Measurements from ENCODE around the gene SEPTIN8. TPM values are rescaled to one million over a fixed set of nuclear protein-coding genes. Genes with fewer than 3 reads are reported as not detected.

The SEPTIN8 gene
- total RNA-seq, 1 donor from 2014 or later = 38.1 TPM

GRCh38 chr5:132753135-132753987 lies 23.7 kb downstream of the SEPTIN8 start:
- peak; percentile 51 for TF ChIP-seq CTCF (conservative IDR thresholded peaks at IDR 0.05; ENCODE audit: low read depth, low read length)
- no peak for DNase-seq (ENCODE audit: low read depth)
- no peak overlapping the region for H3K4me3 ChIP-seq (ENCODE audit: low read depth, low read length)

GRCh38 chr5:132752581-132753125 lies 24.4 kb downstream of the SEPTIN8 start:
- no peak for DNase-seq (ENCODE audit: low read depth)
- no peak for TF ChIP-seq CTCF (conservative IDR thresholded peaks at IDR 0.05; ENCODE audit: low read depth, low read length)
- H3K4me3 ChIP-seq (ENCODE audit: low read depth, low read length) = no peak overlapping the region

- no peak for TF ChIP-seq CTCF (conservative IDR thresholded peaks at IDR 0.05; ENCODE audit: low read depth, low read length)
- H3K4me3 ChIP-seq (ENCODE audit: low read depth, low read length) = no peak overlapping the region
- no peak for DNase-seq (ENCODE audit: low read depth)
Measured at GRCh38 chr5:132751971-132752580, 25.0 kb downstream of the SEPTIN8 start.

GRCh38 chr5:132751444-132751843 lies 25.6 kb downstream of the SEPTIN8 start:
- no peak for TF ChIP-seq CTCF (conservative IDR thresholded peaks at IDR 0.05; ENCODE audit: low read depth, low read length)
- DNase-seq (ENCODE audit: low read depth) = no peak

GRCh38 chr5:132750471-132751230 lies 26.4 kb downstream of the SEPTIN8 start:
- H3K4me3 ChIP-seq (ENCODE audit: low read depth, low read length) = no peak overlapping the region
- no peak for DNase-seq (ENCODE audit: low read depth)
- no peak for TF ChIP-seq CTCF (conservative IDR thresholded peaks at IDR 0.05; ENCODE audit: low read depth, low read length)

More at GRCh38 chr5:132751444-132751843, 25.6 kb downstream of the SEPTIN8 start:
- no peak overlapping the region for H3K4me3 ChIP-seq (ENCODE audit: low read depth, low read length)

GRCh38 chr5:132749506-132749905 lies 27.5 kb downstream of the SEPTIN8 start:
- no peak overlapping the region for H3K4me3 ChIP-seq (ENCODE audit: low read depth, low read length)
- no peak for TF ChIP-seq CTCF (conservative IDR thresholded peaks at IDR 0.05; ENCODE audit: low read depth, low read length)

More at GRCh38 chr5:132749506-132749905, 27.5 kb downstream of the SEPTIN8 start:
- no peak for DNase-seq (ENCODE audit: low read depth)

All from epithelial cell of proximal tubule (primary cell).